ENCODE measurements around the gene DNM3.
"Not testable (repeated sequence)": the region's sequence is repeated elsewhere in the genome, so short reads cannot be mapped to it uniquely, and the experiment has no call there.

Gene DNM3

DNA sequence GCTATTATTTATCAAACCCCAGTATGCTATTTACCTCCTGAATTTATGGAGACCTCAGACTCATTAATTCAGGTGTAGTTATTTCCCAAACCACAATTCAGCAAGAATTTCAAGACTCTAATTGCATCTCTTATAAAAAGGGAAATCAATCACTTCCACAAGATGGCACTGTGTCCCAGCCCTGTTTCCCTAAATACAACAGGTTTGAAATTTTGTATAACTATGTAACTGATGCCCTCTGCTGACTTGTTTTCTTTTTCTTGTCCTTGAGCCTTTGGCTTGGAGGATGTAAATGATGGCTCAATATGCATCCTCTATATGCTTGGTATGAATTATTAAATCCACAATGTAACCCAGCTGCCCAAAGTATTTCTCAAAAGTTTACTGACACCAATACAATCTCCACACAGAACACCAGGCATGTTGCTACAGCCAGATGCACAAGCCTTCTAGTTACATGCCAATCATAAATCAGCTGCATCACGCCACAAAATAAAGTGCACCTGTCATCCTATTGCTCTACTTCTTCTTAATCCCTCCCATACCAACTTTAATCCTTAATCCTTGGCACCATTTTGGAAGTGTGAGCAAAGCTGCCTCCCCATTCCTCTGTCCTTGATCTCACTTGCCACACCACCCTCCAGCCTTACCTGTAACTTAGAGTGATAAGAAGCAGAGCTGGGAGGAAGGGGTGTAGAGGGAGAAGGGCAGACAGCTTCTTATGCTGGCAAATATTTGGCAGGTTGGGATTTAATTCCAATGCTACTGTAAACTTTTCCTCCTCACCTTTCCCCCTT lies 588.2 kb downstream of the DNM3 start:
- FAIRE-seq: peak; percentile 4
- DNase-seq (ENCODE audit: insufficient read length, low spot score): peak; percentile 33

DNA sequence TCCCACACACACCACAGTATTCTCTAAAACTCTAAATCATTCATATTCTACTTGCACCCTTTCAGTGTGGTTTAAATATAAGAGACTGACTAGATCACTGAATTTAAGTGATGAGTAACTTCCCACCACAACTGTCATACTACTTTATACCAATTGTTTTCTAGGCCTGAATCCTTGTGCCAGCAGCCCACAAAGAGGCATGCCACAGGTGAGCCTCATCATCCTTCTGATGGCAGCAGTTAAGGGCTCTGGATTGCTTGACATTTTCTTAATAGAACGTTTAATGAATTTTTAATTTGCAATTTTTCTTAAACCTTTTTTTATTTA lies 588.8 kb downstream of the DNM3 start:
- FAIRE-seq: no peak
- DNase-seq (ENCODE audit: insufficient read length, low spot score): no peak

DNA sequence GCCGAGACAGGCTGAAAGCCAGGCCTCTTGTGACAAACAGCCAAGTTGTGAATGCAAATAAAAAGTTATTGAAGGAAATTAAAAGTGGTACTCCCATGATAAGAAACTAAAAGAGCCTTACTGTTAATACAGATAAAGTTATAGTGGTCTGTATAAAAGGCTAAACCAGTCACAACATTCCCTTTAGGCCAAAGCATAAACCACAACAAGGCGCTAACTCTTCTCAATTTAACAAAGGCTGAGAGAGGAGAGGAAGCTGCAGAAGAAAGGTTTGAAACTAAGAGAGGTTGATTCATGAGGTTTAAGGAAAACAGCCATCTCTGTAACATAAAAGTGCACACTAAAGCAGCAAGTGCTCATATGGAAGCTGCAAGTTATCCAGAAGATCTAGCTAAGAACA lies 589.9 kb downstream of the DNM3 start:
- FAIRE-seq (no peak), DNase-seq (ENCODE audit: insufficient read length, low spot score) (no peak)

DNA sequence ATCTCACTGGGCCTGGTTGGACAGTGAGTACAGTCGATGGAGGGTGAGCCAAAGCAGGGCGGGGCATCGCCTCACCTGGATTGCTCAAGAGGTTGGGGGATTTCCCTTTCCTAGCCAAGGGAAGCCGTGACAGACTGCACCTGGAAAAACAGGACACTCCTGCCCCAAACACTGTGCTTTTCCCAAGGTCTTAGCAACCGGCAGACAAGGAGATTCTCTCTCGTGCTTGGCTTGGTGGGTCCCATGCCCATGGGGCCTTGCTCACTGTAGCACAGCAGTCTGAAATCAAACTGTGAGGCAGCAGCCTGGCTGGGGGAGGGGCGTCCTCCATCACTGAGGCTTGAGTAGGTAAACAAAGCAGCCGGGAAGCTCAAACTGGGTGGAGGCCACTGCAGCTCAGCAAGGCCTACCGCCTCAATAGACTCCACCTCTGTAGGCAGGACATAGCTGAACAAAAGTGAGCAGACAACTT lies 590.5 kb downstream of the DNM3 start:
- no peak for FAIRE-seq
- DNase-seq (ENCODE audit: insufficient read length, low spot score): no peak

DNA sequence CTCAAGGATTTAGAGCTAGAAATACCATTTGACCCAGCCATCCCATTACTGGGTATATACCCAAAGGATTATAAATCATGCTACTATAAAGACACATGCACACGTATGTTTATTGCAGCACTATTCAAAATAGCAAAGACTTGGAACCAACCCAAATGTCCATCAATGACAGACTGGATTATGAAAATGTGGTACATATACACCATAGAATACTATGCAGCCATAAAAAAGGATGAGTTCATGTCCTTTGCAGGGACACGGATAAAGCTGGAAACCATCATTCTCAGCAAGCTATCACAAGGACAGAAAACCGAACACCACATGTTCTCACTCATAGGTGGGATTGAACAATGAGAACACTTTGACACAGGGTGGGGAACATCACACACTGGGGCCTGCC lies 595.9 kb downstream of the DNM3 start:
- FAIRE-seq; DNase-seq (ENCODE audit: insufficient read length, low spot score): not testable (repeated sequence)

DNA sequence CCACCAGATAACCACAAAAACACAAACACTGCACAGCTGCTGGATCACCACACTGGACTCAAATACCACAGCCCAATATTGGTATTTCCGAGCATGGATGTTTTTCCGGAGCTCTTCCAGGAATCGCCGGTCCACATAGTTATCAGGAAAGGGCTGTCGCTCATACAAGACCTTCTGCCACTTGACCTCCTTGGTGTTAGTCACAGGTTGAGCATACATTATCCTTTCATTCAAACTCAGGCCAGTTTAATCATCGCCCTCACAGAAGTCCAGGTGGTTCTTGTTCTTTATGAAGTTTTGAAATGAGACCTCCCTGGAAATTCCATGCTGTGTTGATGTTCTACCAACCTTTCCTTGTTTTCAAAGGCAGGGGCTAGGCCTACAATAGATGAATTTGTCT lies 601.1 kb downstream of the DNM3 start:
- FAIRE-seq: no peak
- DNase-seq (ENCODE audit: insufficient read length, low spot score): no peak

DNA sequence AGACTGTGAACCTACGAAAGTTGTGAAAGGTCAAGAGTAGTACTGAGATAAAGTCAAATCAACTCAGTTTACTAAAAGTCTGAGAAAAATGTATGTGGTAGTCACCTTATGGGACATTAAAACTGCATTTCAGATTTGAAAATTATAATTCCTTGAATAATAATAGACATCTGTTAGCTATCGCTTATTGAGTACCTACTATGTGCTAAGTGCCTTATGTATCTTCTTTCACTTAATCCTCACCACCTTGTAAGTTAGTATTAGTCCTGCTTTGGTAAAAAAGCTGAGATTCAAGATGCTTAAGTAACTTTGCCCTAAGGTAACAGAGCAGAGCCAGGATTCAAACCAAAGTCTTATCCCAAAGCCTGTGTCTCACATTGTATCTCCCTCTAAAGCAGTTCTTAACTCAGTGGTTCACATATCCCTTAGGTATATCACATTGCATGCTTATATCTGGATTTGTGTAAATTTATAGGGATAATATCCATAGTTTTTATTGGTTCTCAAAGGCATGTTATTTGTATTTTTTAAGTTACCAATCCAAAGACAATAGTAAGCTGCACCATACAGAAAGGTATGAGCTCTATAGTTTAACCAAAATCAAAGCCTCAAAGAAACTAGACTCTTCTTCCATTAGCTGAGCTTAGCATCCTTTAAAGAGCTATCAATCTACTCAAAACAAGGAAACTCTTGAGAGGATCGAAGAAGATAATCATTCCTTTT lies 601.7 kb downstream of the DNM3 start:
- no peak for DNase-seq (ENCODE audit: insufficient read length, low spot score)
- no peak for FAIRE-seq

DNA sequence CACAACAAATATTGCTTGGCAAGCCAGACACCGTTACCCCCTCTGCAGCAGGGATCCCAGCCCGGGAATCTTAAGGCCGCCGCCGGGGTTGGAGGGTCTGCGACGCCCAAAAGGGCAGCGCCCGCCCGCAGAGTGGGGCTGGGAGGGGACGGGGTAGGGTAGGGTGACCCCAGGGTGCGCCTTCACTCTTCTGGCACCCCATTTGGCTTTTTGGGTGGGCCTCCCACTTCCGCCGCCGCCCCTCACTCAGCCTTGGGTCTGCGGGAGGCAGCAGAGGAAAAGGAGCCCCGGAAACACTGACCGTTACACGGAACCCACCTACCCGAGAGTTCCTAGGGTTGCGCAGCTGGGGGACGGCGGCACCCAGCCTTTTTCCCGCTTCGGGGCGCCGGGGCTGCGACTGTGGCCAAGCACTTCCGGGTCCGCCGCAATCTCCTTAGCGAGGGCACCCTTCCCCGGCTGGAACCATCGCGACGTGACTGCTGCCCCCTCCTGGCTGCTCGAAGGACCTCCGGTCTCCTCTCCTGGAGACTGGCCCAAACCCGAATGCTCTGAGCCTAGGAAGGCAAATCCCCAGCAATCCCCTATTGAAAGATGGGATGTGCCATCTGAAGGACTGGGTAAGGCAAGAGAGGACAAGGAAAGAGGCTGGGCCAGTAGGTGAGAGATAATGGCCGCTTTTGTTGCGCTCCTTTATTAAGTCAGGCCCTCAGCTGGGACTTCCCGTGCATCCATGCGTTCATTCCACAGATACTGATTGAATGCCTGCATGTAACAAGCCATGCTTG lies 602.6 kb downstream of the DNM3 start, which contains the start of gene PIGC:
Gene PIGC (minus strand): TSS at position 404 of the 788 bp plus-strand sequence. CDS start 1,447 bp downstream, outside the sequence.
- peak; percentile 94 for DNase-seq (ENCODE audit: insufficient read length, low spot score)
- FAIRE-seq: peak; percentile 80

DNA sequence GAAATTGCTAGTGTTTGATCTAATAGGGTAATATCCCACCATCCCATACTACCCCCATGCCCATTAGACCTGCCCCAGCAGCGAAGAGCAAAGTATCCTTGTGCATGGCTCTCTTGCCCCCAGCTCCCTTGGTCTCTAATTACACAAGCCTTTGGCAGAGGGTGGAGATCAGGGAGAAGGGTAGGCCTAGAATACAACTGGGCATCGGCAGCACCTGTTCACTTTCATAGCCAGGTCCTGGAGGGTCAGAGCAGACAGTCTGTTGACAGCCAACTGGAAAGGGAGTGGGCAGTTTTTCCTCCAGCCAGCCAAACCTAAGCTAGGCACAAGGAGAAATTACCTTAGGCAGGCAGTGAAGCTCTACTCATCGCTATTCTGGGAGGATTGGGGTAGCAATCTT lies 605.2 kb downstream of the DNM3 start:
- no peak for FAIRE-seq
- no peak for DNase-seq (ENCODE audit: insufficient read length, low spot score)

DNA sequence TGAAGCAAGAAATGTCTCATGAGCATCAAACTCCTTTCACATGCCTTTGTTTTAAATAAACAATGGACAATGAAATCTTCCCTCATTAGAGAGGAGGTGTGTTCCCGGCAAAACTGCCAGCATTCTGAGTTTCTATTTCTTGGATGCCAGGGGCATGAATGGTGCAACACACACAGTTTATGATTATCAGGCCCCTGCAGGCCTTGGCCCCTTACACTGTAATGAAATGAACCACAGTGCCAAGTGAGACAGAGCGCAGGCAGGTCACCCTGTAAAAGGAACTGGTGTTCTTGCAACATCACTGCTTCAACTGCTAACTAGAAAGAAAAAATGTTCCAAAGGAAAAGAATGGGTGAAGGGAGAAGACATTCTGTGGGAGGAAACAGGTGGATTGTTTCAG lies 606.3 kb downstream of the DNM3 start:
- FAIRE-seq (no peak), DNase-seq (ENCODE audit: insufficient read length, low spot score) (no peak)

DNA sequence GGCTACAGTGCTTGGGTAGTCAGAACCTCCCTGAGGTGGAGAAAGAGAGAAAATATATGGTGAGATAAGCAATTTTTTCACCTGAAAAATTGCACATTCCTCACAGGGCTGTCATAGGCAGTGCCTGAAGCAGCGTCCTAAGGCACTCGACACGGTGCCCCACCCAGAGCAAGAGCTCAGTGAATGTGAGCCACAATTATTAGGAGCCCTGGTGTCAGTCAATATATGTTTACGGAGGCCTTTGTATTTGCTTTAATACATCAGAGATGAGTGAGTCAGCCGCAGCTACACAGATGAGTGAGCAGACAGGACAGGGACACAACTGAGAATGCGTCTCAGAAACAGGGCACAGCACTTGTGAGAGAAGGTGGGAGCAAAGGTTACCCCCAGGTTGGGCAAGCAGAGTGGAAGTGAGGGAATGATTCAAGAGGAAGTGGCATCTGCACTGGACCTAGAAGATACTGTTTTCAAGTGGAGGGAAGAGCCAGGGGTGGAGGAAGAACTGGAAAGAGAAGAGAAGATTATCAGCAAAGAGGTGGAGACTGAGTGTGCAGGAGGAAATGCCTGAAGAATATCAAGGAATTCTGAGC lies 607.8 kb downstream of the DNM3 start:
- FAIRE-seq: no peak
- no peak for DNase-seq (ENCODE audit: insufficient read length, low spot score)

DNA sequence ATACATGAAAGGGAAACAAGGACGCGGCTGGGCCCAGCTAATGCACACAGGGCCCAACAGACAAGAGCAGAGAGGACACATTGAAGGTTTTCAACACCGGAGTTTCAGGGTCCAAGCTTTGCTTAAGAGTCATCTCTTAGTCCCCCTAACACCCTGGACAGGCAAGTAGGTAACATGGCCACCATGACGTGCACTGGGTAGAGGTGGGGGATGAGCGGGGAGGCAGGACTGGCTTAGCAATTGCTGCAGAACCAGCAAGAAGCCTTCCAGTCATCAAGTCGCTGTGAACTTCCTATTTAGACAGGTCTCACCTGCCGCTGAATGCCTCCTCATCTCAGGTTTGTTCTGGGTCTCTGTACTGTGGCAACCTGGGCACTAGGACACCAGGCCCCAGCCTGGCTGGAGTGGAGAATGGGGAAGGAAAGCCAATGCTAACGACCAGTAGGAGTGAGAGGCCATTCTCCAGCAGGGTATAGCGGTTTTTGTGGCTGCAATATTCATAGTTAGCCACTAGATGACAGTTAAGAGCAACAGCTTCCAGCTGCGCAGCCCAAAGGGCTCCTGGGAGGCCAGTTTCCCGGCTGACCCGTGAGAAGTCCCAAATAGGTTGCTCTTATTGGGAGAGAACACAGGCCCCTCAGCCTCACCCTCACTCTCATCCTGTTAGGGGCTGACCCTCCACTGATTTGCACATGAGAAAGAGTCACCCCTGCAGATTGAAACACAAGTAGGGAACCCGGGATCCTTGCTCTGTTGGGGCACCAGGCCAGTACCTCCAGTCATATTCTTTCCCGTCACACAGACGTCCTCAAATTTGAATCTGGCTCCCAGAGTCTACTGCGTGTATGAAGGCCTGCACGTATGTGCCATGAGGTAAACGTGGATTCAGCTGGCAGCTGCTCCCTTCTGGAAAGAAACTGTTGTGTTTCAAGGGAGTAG lies 608.6 kb downstream of the DNM3 start:
- DNase-seq (ENCODE audit: insufficient read length, low spot score): peak; percentile 69
- FAIRE-seq: no peak

DNA sequence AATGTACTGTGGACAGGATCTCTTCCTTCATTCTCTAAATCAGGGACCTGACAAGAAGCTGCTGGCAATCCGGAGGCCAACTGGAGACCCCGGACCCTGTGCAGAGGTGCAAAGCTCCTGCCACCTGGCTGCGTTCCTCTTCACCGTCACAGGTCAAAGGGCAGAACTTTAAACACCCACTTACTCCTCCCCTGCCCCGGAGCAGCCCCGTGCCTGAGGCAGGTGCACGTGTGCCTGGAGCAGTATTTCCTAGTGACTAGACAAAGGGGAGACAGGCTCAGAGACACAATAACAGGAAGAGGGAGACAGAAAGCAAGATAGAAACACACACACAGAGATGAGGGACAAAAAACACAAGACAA lies 609.2 kb downstream of the DNM3 start:
- no peak for FAIRE-seq
- no peak for DNase-seq (ENCODE audit: insufficient read length, low spot score)

DNA sequence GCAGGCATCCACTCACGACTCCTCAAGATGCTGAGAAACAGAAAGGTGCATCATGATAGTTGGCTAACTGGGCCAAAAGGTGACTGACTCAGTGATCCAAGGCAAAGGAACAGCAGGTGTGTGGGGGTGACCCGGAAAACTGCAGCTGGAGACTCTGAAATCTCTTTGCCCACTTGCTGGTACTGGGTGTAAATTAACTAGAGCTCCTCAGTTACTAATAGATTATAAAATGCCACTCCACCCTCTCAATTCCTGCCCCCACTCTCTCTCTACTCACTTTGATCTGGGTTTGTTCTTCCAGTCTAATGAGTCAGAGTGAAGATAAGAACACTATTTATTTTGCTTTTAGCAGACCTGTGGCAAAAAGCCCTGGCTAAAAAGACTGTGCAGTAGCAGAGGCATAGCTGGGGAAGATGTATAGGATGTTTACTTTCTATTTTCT lies 609.7 kb downstream of the DNM3 start:
- no peak for DNase-seq (ENCODE audit: insufficient read length, low spot score)

DNA sequence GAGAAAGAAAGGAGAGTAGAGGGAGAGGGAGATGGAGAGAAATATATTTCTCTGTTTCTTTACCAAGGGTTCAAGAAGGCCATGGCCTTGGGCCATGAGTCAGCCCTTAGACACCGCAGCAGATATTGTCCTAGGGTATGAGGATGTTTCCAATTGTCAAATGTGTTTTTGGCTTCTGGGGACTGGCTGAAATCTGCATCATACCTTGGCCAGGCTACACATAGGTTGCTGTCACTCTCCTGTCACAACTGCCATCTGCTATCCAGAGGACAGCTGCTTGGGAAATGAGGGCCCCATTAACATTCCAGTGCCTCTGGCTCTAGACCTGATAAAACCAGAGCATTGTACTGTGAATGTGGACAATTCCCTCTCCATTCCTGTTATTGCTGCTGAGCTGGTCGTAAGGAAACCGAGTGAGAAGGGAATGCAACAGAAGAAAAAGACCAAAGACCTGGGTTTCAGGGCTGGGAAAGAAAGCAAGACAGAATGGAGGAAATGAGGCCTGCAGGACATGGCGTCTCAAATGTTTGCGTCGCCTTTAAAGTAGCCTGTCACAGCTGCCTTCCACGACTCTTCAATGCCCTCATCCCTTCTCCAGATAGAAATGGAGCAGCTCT lies 611.3 kb downstream of the DNM3 start:
- FAIRE-seq (no peak), DNase-seq (ENCODE audit: insufficient read length, low spot score) (no peak)

More for the DNA sequence above, 609.7 kb downstream of the DNM3 start:
- no peak for FAIRE-seq

DNA sequence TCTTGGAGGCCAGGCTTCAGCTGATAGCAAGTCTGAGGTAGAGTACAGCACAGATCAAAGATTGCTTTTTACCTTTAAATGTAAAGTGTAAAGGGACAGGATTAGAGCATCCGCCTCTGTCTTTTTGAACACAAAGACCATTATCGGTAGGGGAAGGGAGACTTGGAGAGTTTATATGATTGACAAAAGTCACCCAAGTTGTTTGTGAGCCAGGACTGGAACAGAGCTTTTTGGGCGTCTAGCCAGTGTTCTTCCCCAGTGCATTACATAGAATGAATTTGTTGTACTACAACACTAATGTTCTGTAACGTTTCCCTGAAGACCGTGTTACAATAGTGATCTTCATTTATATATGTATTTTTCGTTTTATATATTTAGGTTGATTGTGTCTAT lies 611.9 kb downstream of the DNM3 start:
- FAIRE-seq: no peak
- no peak for DNase-seq (ENCODE audit: insufficient read length, low spot score)

DNA sequence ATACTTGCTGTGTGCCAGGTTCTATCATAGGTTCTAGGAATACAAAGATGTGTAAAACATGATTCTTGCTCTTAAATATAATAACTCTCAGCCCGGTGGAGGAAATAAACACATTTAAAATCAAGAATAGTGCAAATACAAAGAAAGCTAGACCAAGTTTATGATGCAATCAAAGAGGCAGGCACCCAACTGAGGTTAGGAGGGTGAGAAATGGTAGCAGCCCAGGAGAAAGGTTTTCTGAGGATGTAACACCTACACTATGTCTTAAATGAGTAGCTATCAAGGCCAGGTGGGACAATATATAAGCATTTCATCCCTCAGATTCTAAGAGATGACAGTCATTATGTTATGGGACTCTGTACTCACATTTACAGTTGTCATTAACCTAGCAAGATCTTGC lies 612.3 kb downstream of the DNM3 start:
- DNase-seq (ENCODE audit: insufficient read length, low spot score) (no peak), FAIRE-seq (no peak)

DNA sequence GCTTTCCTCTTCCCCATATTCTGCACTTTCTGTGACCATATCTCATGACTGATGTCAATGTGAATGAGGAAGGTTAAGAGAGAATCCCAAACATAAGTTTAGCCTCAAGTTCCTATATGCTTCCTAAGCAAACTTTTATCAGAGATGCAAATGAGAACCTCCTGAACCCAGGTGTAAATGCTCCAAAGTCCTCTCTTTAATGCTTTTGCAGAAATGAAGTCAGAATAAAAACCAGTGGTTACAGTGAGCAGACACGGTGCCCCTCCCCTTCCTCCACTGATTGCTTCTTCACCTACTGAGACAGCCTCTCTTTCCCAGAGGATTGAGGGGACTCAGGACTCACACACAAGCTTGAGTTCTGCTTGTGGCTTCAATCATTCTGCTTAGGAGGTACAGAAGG lies 614.2 kb downstream of the DNM3 start:
- no peak for DNase-seq (ENCODE audit: insufficient read length, low spot score)
- no peak for FAIRE-seq

DNA sequence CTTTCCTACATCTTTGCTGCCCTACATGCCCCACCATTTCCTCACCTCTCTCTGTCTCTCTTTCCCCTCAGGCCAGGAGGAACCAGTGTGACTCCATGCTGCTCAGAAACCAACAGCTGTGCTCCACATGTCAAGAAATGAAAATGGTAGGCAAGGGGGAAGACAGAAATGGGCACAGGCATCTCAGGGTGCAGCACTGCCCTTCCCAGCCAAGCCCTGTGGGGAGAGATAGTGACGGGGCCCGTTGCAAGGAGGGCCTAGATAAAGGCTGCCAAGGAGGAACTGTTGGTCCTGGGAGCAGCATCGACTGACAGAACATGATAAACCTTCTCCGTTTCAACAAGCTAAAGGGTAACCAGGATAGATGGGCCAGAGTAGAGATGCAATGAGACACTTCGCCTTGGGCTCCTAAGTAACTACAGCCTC lies 615.1 kb downstream of the DNM3 start:
- DNase-seq (ENCODE audit: insufficient read length, low spot score) (no peak), FAIRE-seq (no peak)
